Breast epithelium (tissue), 4 donors: ENCODE results near the gene COLEC11. TPM values are rescaled to one million over a fixed set of nuclear protein-coding genes. Genes with fewer than 3 reads are reported as not detected.
A peak's percentile ranks its signal among the peaks of the same experiment; 100 is the strongest.
"Not testable (repeated sequence)": the region's sequence is repeated elsewhere in the genome, so short reads cannot be mapped to it uniquely, and the experiment has no call there.

ENCODE experiments used
- DNase-seq, 2 donors: peaks; one replicate each; pipeline ENCODE4 v3.0.0-alpha.2; 2019; ENCODE audit warnings: low spot score in 2 of 2
- H3K27ac ChIP-seq, 2 donors: fragments of 200-600 bp; sonication (generic) in 1 of 2; one replicate each; pipeline ENCODE4 v1.5.1; 2016 to 2019; ENCODE audit warnings: mild to moderate bottlenecking in 1 of 2
- H3K27me3 ChIP-seq, 2 donors: fragments of 200-600 bp; sonication (generic) in 1 of 2; one replicate each; pipeline versions ENCODE4 v1.5.1 to v1.6.0; 2017 to 2019; ENCODE audit warnings: control low read depth in 1 of 2, mild to moderate bottlenecking in 1 of 2
- H3K36me3 ChIP-seq: fragments of 200-600 bp; one replicate; pipeline ENCODE4 v1.5.1; 2019
- H3K4me1 ChIP-seq, 2 donors: fragments of 200-600 bp; sonication (generic); one replicate each; pipeline ENCODE4 v1.5.1; 2016 to 2019; ENCODE audit warnings: control low read depth in 1 of 2
- H3K4me3 ChIP-seq, 3 donors: fragments of 200-600 bp; sonication (generic); 1 replicate in 2 of 3; 2 replicates in 1 of 3; pipeline ENCODE4 v1.5.1; 2016 to 2019; ENCODE audit warnings: mild to moderate bottlenecking in 3 of 3, moderate library complexity in 2 of 3
- H3K9me3 ChIP-seq, 2 donors: fragments of 200-600 bp; sonication (generic) in 1 of 2; one replicate each; pipeline ENCODE4 v1.5.1; 2016 to 2019; ENCODE audit warnings: control low read depth in 1 of 2
- CTCF ChIP-seq, 3 donors: fragments of 450-650 bp; IDR thresholded peaks; one replicate each; pipeline ENCODE4 v1.5.1; 2016 to 2017; ENCODE audit warnings: antibody characterized with exemption in 3 of 3, mild to moderate bottlenecking in 3 of 3, moderate library complexity in 3 of 3
- POLR2A ChIP-seq: fragments of 450-650 bp; IDR thresholded peaks from one replicate; pipeline ENCODE4 v1.6.1; 2016; ENCODE audit warnings: antibody characterized with exemption, mild to moderate bottlenecking, moderate library complexity
- POLR2AphosphoS5 ChIP-seq, 3 donors: sonication (generic); formaldehyde crosslinking; IDR thresholded peaks; one replicate each; pipeline ENCODE4 v1.6.1; 2017; ENCODE audit warnings: antibody characterized with exemption in 3 of 3
- intact Hi-C: fragments of 100-400 bp; cut with DNase I; formaldehyde crosslinking; loops from one replicate; pipeline ENCODE4 v1.15.1; 2023; ENCODE audit warnings: low total_unique reads
- total RNA-seq, 3 donors: library from RNA; depleted of rRNA; stranded (reverse); fragments of >200 nt; gene quantifications; one replicate each; pipeline ENCODE4 v1.1.0, GENCODE V29; 2016

The COLEC11 gene
- total RNA-seq, 3 donors from 2014 or later = 0.33 to 1.9 (median 1.0) TPM

GRCh38 chr2:3558205-3559014 is 36.5 kb upstream of the COLEC11 start, which contains the start of gene RNASEH1:
Gene RNASEH1, minus strand, starts transcription at chr2:3558333. Its CDS starts 73 bp downstream, at chr2:3558260.
- TF ChIP-seq CTCF (IDR thresholded peaks at IDR 0.05) (no peak), POLR2A (peak; percentile 80), POLR2AphosphoS5 (IDR thresholded peaks at IDR 0.05) (peak; percentile 97 to 99 (median 98))
- no peaks in the 10 kb centered on the region for H3K27me3 ChIP-seq
- intact Hi-C loops = no loop called here

GRCh38 chr2:3563521-3563976 is 31.4 kb upstream of the COLEC11 start:
- Histone ChIP-seq H3K27ac (no peak overlapping the region), H3K27me3 (no peaks in the 10 kb centered on the region), H3K4me1 (no peaks in the 10 kb centered on the region), H3K9me3 (no peaks in the 10 kb centered on the region), H3K4me3 (no peak overlapping the region), H3K36me3 (no peaks in the 10 kb centered on the region)
- no peak for DNase-seq
- TF ChIP-seq CTCF (IDR thresholded peaks at IDR 0.05) (no peak), POLR2AphosphoS5 (IDR thresholded peaks at IDR 0.05) (no peak), POLR2A (no peak)
- intact Hi-C loops = no loop called here

More at GRCh38 chr2:3558205-3559014, 36.5 kb upstream of the COLEC11 start, which contains the start of gene RNASEH1:
- Histone ChIP-seq H3K36me3 (no peaks in the 10 kb centered on the region), H3K4me3 (peak within 1 kb of the TSS; percentile 77 to 91 (median 91)), H3K4me1 (peaks cover 0 to 3% of the 10 kb centered on the region in 2 donors), H3K9me3 (no peaks in the 10 kb centered on the region), H3K27ac (peak within 1 kb of the TSS; percentile 93 to 95)
- DNase-seq = peak; percentile 97 to 98

GRCh38 chr2:3565117-3565516 is 29.8 kb upstream of the COLEC11 start:
- intact Hi-C loops = no loop called here

GRCh38 chr2:3566806-3567205 is 28.1 kb upstream of the COLEC11 start:
- intact Hi-C loops = no loop called here

More at GRCh38 chr2:3565117-3565516, 29.8 kb upstream of the COLEC11 start:
- Histone ChIP-seq H3K27me3 (no peaks in the 10 kb centered on the region), H3K27ac (no peak overlapping the region), H3K36me3 (no peaks in the 10 kb centered on the region), H3K4me3 (no peak overlapping the region), H3K4me1 (no peaks in the 10 kb centered on the region), H3K9me3 (no peaks in the 10 kb centered on the region)
- DNase-seq = no peak
- TF ChIP-seq POLR2AphosphoS5 (IDR thresholded peaks at IDR 0.05) (no peak), POLR2A (no peak), CTCF (IDR thresholded peaks at IDR 0.05) (no peak)

GRCh38 chr2:3569656-3570055 is 25.3 kb upstream of the COLEC11 start:
- intact Hi-C loops, H3K4me3 ChIP-seq, H3K27me3 ChIP-seq, H3K27ac ChIP-seq, H3K4me1 ChIP-seq, H3K9me3 ChIP-seq, DNase-seq, H3K36me3 ChIP-seq: not testable (repeated sequence)

More at GRCh38 chr2:3566806-3567205, 28.1 kb upstream of the COLEC11 start:
- H3K4me3 ChIP-seq = no peak overlapping the region
- no peak for DNase-seq
- TF ChIP-seq CTCF (IDR thresholded peaks at IDR 0.05) = no peak
- TF ChIP-seq POLR2AphosphoS5 (IDR thresholded peaks at IDR 0.05) = no peak
- TF ChIP-seq POLR2A = no peak
- H3K36me3 ChIP-seq = no peaks in the 10 kb centered on the region
- no peaks in the 10 kb centered on the region for H3K27me3 ChIP-seq
- H3K27ac ChIP-seq = no peak overlapping the region
- no peaks in the 10 kb centered on the region for H3K9me3 ChIP-seq
- H3K4me1 ChIP-seq = no peaks in the 10 kb centered on the region
